ENCODE measurements around the gene SLC7A8. TPM values are rescaled to one million over a fixed set of nuclear protein-coding genes. Genes with fewer than 3 reads are reported as not detected.

The SLC7A8 gene
- polyA plus RNA-seq, 1 donor: 94.4 TPM

GRCh38 chr14:23125011-23125410 lies 58.4 kb downstream of the SLC7A8 start:
- H3K27ac ChIP-seq (ENCODE audit: low read length): no peak overlapping the region
- no peaks in the 10 kb centered on the region for H3K9me3 ChIP-seq (ENCODE audit: control insufficient read depth, low read depth, low read length)
- peaks cover 35% of the 10 kb centered on the region for H3K36me3 ChIP-seq (ENCODE audit: control insufficient read depth, insufficient read depth, low read length)
- no peak for DNase-seq
- no peak overlapping the region for H3K4me3 ChIP-seq (ENCODE audit: low read length)
- no peaks in the 10 kb centered on the region for H3K27me3 ChIP-seq (ENCODE audit: control insufficient read depth, insufficient read depth, low read length)
- 87% methylated on average over 3 of the region's 3 CpGs for WGBS (ENCODE audit: insufficient coverage, low lambda C conversion rate)
- H3K4me1 ChIP-seq (ENCODE audit: control insufficient read depth, insufficient read depth, low read length): peaks cover 15% of the 10 kb centered on the region

- Histone ChIP-seq H3K4me1 (ENCODE audit: control insufficient read depth, insufficient read depth, low read length) (peaks cover 15% of the 10 kb centered on the region), H3K36me3 (ENCODE audit: control insufficient read depth, insufficient read depth, low read length) (peaks cover 31% of the 10 kb centered on the region), H3K9me3 (ENCODE audit: control insufficient read depth, low read depth, low read length) (no peaks in the 10 kb centered on the region), H3K4me3 (ENCODE audit: low read length) (no peak overlapping the region), H3K27ac (ENCODE audit: low read length) (no peak overlapping the region), H3K27me3 (ENCODE audit: control insufficient read depth, insufficient read depth, low read length) (no peaks in the 10 kb centered on the region)
- no CpG with 5 or more reads among the region's 13 CpGs for WGBS (ENCODE audit: insufficient coverage, low lambda C conversion rate)
- no peak for DNase-seq
Observed at GRCh38 chr14:23124337-23124954, 59.0 kb downstream of the SLC7A8 start.

- DNase-seq: peak; percentile 41 to 69
- Histone ChIP-seq H3K4me3 (ENCODE audit: low read length) (no peak overlapping the region), H3K9me3 (ENCODE audit: control insufficient read depth, low read depth, low read length) (no peaks in the 10 kb centered on the region), H3K27ac (ENCODE audit: low read length) (no peak overlapping the region), H3K27me3 (ENCODE audit: control insufficient read depth, insufficient read depth, low read length) (no peaks in the 10 kb centered on the region), H3K36me3 (ENCODE audit: control insufficient read depth, insufficient read depth, low read length) (peaks cover 21% of the 10 kb centered on the region), H3K4me1 (ENCODE audit: control insufficient read depth, insufficient read depth, low read length) (peaks cover 15% of the 10 kb centered on the region)
- no CpG with 5 or more reads among the region's 8 CpGs for WGBS (ENCODE audit: insufficient coverage, low lambda C conversion rate)
Observed at GRCh38 chr14:23123419-23123818, 60.0 kb downstream of the SLC7A8 start.

- H3K4me1 ChIP-seq (ENCODE audit: control insufficient read depth, insufficient read depth, low read length): peaks cover 15% of the 10 kb centered on the region
- 100% methylated on average over 1 of the region's 6 CpGs for WGBS (ENCODE audit: insufficient coverage, low lambda C conversion rate)
- DNase-seq: no peak
- H3K4me3 ChIP-seq (ENCODE audit: low read length): no peak overlapping the region
- peak overlapping the region; percentile 64 for H3K27ac ChIP-seq (ENCODE audit: low read length)
- no peaks in the 10 kb centered on the region for H3K27me3 ChIP-seq (ENCODE audit: control insufficient read depth, insufficient read depth, low read length)
- no peaks in the 10 kb centered on the region for H3K9me3 ChIP-seq (ENCODE audit: control insufficient read depth, low read depth, low read length)
- peaks cover 10% of the 10 kb centered on the region for H3K36me3 ChIP-seq (ENCODE audit: control insufficient read depth, insufficient read depth, low read length)
Observed at GRCh38 chr14:23122086-23122485, 61.4 kb downstream of the SLC7A8 start.

GRCh38 chr14:23121361-23121771 lies 62.1 kb downstream of the SLC7A8 start:
- Histone ChIP-seq H3K27me3 (ENCODE audit: control insufficient read depth, insufficient read depth, low read length) (no peaks in the 10 kb centered on the region), H3K4me3 (ENCODE audit: low read length) (no peak overlapping the region), H3K9me3 (ENCODE audit: control insufficient read depth, low read depth, low read length) (no peaks in the 10 kb centered on the region), H3K4me1 (ENCODE audit: control insufficient read depth, insufficient read depth, low read length) (peaks cover 15% of the 10 kb centered on the region), H3K36me3 (ENCODE audit: control insufficient read depth, insufficient read depth, low read length) (peaks cover 4% of the 10 kb centered on the region), H3K27ac (ENCODE audit: low read length) (peak overlapping the region; percentile 64)
- peak; percentile 53 to 71 for DNase-seq
- no CpG with 5 or more reads among the region's 6 CpGs for WGBS (ENCODE audit: insufficient coverage, low lambda C conversion rate)

GRCh38 chr14:23120541-23121251 lies 62.8 kb downstream of the SLC7A8 start:
- 100% methylated on average over 1 of the region's 9 CpGs for WGBS (ENCODE audit: insufficient coverage, low lambda C conversion rate)
- DNase-seq: peak; percentile 68 to 83
- H3K9me3 ChIP-seq (ENCODE audit: control insufficient read depth, low read depth, low read length): no peaks in the 10 kb centered on the region
- peaks cover 2% of the 10 kb centered on the region for H3K27me3 ChIP-seq (ENCODE audit: control insufficient read depth, insufficient read depth, low read length)
- no peaks in the 10 kb centered on the region for H3K36me3 ChIP-seq (ENCODE audit: control insufficient read depth, insufficient read depth, low read length)
- peaks cover 15% of the 10 kb centered on the region for H3K4me1 ChIP-seq (ENCODE audit: control insufficient read depth, insufficient read depth, low read length)
- peak overlapping the region; percentile 64 for H3K27ac ChIP-seq (ENCODE audit: low read length)
- no peak overlapping the region for H3K4me3 ChIP-seq (ENCODE audit: low read length)

GRCh38 chr14:23119363-23120327 lies 63.8 kb downstream of the SLC7A8 start:
- no CpG with 5 or more reads among the region's 16 CpGs for WGBS (ENCODE audit: insufficient coverage, low lambda C conversion rate)
- peaks cover 15% of the 10 kb centered on the region for H3K4me1 ChIP-seq (ENCODE audit: control insufficient read depth, insufficient read depth, low read length)
- no peak overlapping the region for H3K27ac ChIP-seq (ENCODE audit: low read length)
- no peaks in the 10 kb centered on the region for H3K9me3 ChIP-seq (ENCODE audit: control insufficient read depth, low read depth, low read length)
- no peak for DNase-seq
- no peaks in the 10 kb centered on the region for H3K36me3 ChIP-seq (ENCODE audit: control insufficient read depth, insufficient read depth, low read length)
- no peak overlapping the region for H3K4me3 ChIP-seq (ENCODE audit: low read length)
- peaks cover 7% of the 10 kb centered on the region for H3K27me3 ChIP-seq (ENCODE audit: control insufficient read depth, insufficient read depth, low read length)

- Histone ChIP-seq H3K4me1 (ENCODE audit: control insufficient read depth, insufficient read depth, low read length) (peaks cover 13% of the 10 kb centered on the region), H3K9me3 (ENCODE audit: control insufficient read depth, low read depth, low read length) (no peaks in the 10 kb centered on the region), H3K4me3 (ENCODE audit: low read length) (no peak within 1 kb of the TSS), H3K27ac (ENCODE audit: low read length) (no peak within 1 kb of the TSS), H3K27me3 (ENCODE audit: control insufficient read depth, insufficient read depth, low read length) (peaks cover 12% of the 10 kb centered on the region), H3K36me3 (ENCODE audit: control insufficient read depth, insufficient read depth, low read length) (no peaks in the 10 kb centered on the region)
- DNase-seq: no peak
- no CpG with 5 or more reads among the region's 32 CpGs for WGBS (ENCODE audit: insufficient coverage, low lambda C conversion rate)
Observed at GRCh38 chr14:23118506-23119362, 64.7 kb downstream of the SLC7A8 start, which contains the start of gene CEBPE. TSS of gene CEBPE (minus strand) at chr14:23119255. CDS start at chr14:23119091, 164 bp downstream.

- no peak for DNase-seq
- WGBS (ENCODE audit: insufficient coverage, low lambda C conversion rate): no CpG with 5 or more reads among the region's 32 CpGs
- no peaks in the 10 kb centered on the region for H3K9me3 ChIP-seq (ENCODE audit: control insufficient read depth, low read depth, low read length)
- H3K27me3 ChIP-seq (ENCODE audit: control insufficient read depth, insufficient read depth, low read length): peaks cover 17% of the 10 kb centered on the region
- no peak overlapping the region for H3K4me3 ChIP-seq (ENCODE audit: low read length)
- H3K36me3 ChIP-seq (ENCODE audit: control insufficient read depth, insufficient read depth, low read length): no peaks in the 10 kb centered on the region
- peaks cover 17% of the 10 kb centered on the region for H3K4me1 ChIP-seq (ENCODE audit: control insufficient read depth, insufficient read depth, low read length)
- no peak overlapping the region for H3K27ac ChIP-seq (ENCODE audit: low read length)
Observed at GRCh38 chr14:23117371-23118020, 66.0 kb downstream of the SLC7A8 start.

Measured in large intestine (tissue), 3 donors.